IPS-18a (cell line): Measurements from ENCODE around the gene RTN4IP1.
"Not testable (repeated sequence)": the region's sequence is repeated elsewhere in the genome, so short reads cannot be mapped to it uniquely, and the experiment has no call there.

Source experiments
- H3K27ac ChIP-seq: one replicate; pipeline ENCODE4 v1.5.1; 2013; ENCODE audit warnings: low read length
- H3K27me3 ChIP-seq: one replicate; pipeline ENCODE4 v1.6.1; 2013; ENCODE audit warnings: mild to moderate bottlenecking, low read length; ENCODE audit not compliant: control insufficient read depth, insufficient read depth
- H3K36me3 ChIP-seq: one replicate; pipeline ENCODE4 v1.6.1; 2013; ENCODE audit warnings: low read depth, low read length; ENCODE audit not compliant: control insufficient read depth
- H3K4me1 ChIP-seq: one replicate; pipeline ENCODE4 v1.6.1; 2013; ENCODE audit warnings: low read depth, low read length; ENCODE audit not compliant: control insufficient read depth
- H3K4me3 ChIP-seq: one replicate; pipeline ENCODE4 v1.5.1; 2013; ENCODE audit warnings: low read length
- H3K9ac ChIP-seq: one replicate; pipeline ENCODE4 v1.6.1; 2013; ENCODE audit warnings: mild to moderate bottlenecking, low read length, moderate library complexity
- H3K9me3 ChIP-seq: one replicate; pipeline ENCODE4 v1.6.1; 2013; ENCODE audit warnings: low read depth, low read length; ENCODE audit not compliant: control insufficient read depth

RTN4IP1 gene

GRCh38 chr6:106648651-106649308 lies 19.5 kb upstream of the RTN4IP1 start:
- Histone ChIP-seq H3K36me3 (peaks cover 51% of the 10 kb centered on the region), H3K9me3 (no peaks in the 10 kb centered on the region), H3K4me3 (no peak overlapping the region), H3K4me1 (no peaks in the 10 kb centered on the region), H3K27ac (no peak overlapping the region), H3K9ac (no peak overlapping the region), H3K27me3 (no peaks in the 10 kb centered on the region)

- Histone ChIP-seq H3K9me3 (no peaks in the 10 kb centered on the region), H3K27me3 (no peaks in the 10 kb centered on the region), H3K27ac (no peak overlapping the region), H3K9ac (no peak overlapping the region), H3K36me3 (peaks cover 51% of the 10 kb centered on the region), H3K4me1 (no peaks in the 10 kb centered on the region), H3K4me3 (no peak overlapping the region)
Measured at GRCh38 chr6:106643061-106643460, 13.8 kb upstream of the RTN4IP1 start.

- Histone ChIP-seq H3K36me3 (peaks cover 51% of the 10 kb centered on the region), H3K4me1 (no peaks in the 10 kb centered on the region), H3K9ac (no peak overlapping the region), H3K27ac (no peak overlapping the region), H3K9me3 (no peaks in the 10 kb centered on the region), H3K27me3 (no peaks in the 10 kb centered on the region), H3K4me3 (no peak overlapping the region)
Measured at GRCh38 chr6:106642476-106642875, 13.2 kb upstream of the RTN4IP1 start.

- H3K4me3 ChIP-seq = no peak overlapping the region
- no peak overlapping the region for H3K9ac ChIP-seq
- H3K27ac ChIP-seq = no peak overlapping the region
- H3K9me3 ChIP-seq = no peaks in the 10 kb centered on the region
- peaks cover 42% of the 10 kb centered on the region for H3K36me3 ChIP-seq
- H3K4me1 ChIP-seq = no peaks in the 10 kb centered on the region
- no peaks in the 10 kb centered on the region for H3K27me3 ChIP-seq
Measured at GRCh38 chr6:106639812-106640211, 10.5 kb upstream of the RTN4IP1 start.

GRCh38 chr6:106637717-106638341 lies 8.5 kb upstream of the RTN4IP1 start:
- H3K27ac ChIP-seq = no peak overlapping the region
- no peak overlapping the region for H3K9ac ChIP-seq
- H3K36me3 ChIP-seq = peaks cover 24% of the 10 kb centered on the region
- H3K27me3 ChIP-seq = no peaks in the 10 kb centered on the region
- H3K9me3 ChIP-seq = no peaks in the 10 kb centered on the region
- H3K4me3 ChIP-seq = no peak overlapping the region
- H3K4me1 ChIP-seq = no peaks in the 10 kb centered on the region

- no peak overlapping the region for H3K27ac ChIP-seq
- no peaks in the 10 kb centered on the region for H3K9me3 ChIP-seq
- no peak overlapping the region for H3K9ac ChIP-seq
- no peak overlapping the region for H3K4me3 ChIP-seq
- no peaks in the 10 kb centered on the region for H3K4me1 ChIP-seq
- H3K36me3 ChIP-seq = peaks cover 18% of the 10 kb centered on the region
- H3K27me3 ChIP-seq = no peaks in the 10 kb centered on the region
Measured at GRCh38 chr6:106637051-106637716, 7.9 kb upstream of the RTN4IP1 start.

- H3K27ac ChIP-seq = no peak overlapping the region
- H3K27me3 ChIP-seq = no peaks in the 10 kb centered on the region
- no peak overlapping the region for H3K4me3 ChIP-seq
- no peaks in the 10 kb centered on the region for H3K36me3 ChIP-seq
- no peak overlapping the region for H3K9ac ChIP-seq
- H3K9me3 ChIP-seq = no peaks in the 10 kb centered on the region
- peaks cover 4% of the 10 kb centered on the region for H3K4me1 ChIP-seq
Measured at GRCh38 chr6:106634565-106634964, 5.3 kb upstream of the RTN4IP1 start.

- H3K36me3 ChIP-seq = no peaks in the 10 kb centered on the region
- no peak overlapping the region for H3K4me3 ChIP-seq
- H3K4me1 ChIP-seq = peaks cover 4% of the 10 kb centered on the region
- no peaks in the 10 kb centered on the region for H3K9me3 ChIP-seq
- no peaks in the 10 kb centered on the region for H3K27me3 ChIP-seq
- no peak overlapping the region for H3K27ac ChIP-seq
- H3K9ac ChIP-seq = no peak overlapping the region
Measured at GRCh38 chr6:106631346-106631745, 2.0 kb upstream of the RTN4IP1 start.

- peak overlapping the region; percentile 82 for H3K4me3 ChIP-seq
- no peaks in the 10 kb centered on the region for H3K9me3 ChIP-seq
- H3K27ac ChIP-seq = no peak overlapping the region
- H3K9ac ChIP-seq = peak overlapping the region; percentile 85
- H3K4me1 ChIP-seq = peaks cover 9% of the 10 kb centered on the region
- no peaks in the 10 kb centered on the region for H3K36me3 ChIP-seq
- no peaks in the 10 kb centered on the region for H3K27me3 ChIP-seq
Measured at GRCh38 chr6:106630366-106630765, 1.1 kb upstream of the RTN4IP1 start.

GRCh38 chr6:106629859-106630163 lies 513 bp upstream of the RTN4IP1 start:
- H3K27ac ChIP-seq = peak overlapping the region; percentile 59
- H3K4me3 ChIP-seq = peak overlapping the region; percentile 82
- peaks cover 9% of the 10 kb centered on the region for H3K4me1 ChIP-seq
- H3K36me3 ChIP-seq = no peaks in the 10 kb centered on the region
- H3K27me3 ChIP-seq = no peaks in the 10 kb centered on the region
- H3K9ac ChIP-seq = peak overlapping the region; percentile 85
- H3K9me3 ChIP-seq = no peaks in the 10 kb centered on the region

GRCh38 chr6:106628658-106629102 lies 618 bp downstream of the RTN4IP1 start:
- no peaks in the 10 kb centered on the region for H3K27me3 ChIP-seq
- peak overlapping the region; percentile 85 for H3K9ac ChIP-seq
- no peaks in the 10 kb centered on the region for H3K36me3 ChIP-seq
- peak overlapping the region; percentile 82 for H3K4me3 ChIP-seq
- no peaks in the 10 kb centered on the region for H3K9me3 ChIP-seq
- H3K27ac ChIP-seq = peak overlapping the region; percentile 59
- H3K4me1 ChIP-seq = peaks cover 9% of the 10 kb centered on the region

- not testable (repeated sequence) for H3K9ac ChIP-seq, H3K4me1 ChIP-seq, H3K27me3 ChIP-seq, H3K4me3 ChIP-seq, H3K36me3 ChIP-seq, H3K9me3 ChIP-seq, H3K27ac ChIP-seq
Measured at GRCh38 chr6:106627760-106628159, 1.5 kb downstream of the RTN4IP1 start.
